Smooth muscle cell (in vitro differentiated cells): ENCODE measurements around the gene TASOR2. TPM values are rescaled to one million over a fixed set of nuclear protein-coding genes. Genes with fewer than 3 reads are reported as not detected.

Source experiments
- DNase-seq: peaks from one replicate; lab custom pipeline; 2025; ENCODE audit not compliant: unreplicated experiment; lab: John Stamatoyannopoulos, UW
- H2AFZ ChIP-seq: fragments of 200-600 bp; sonication (generic); 2 replicates; pipeline ENCODE4 v1.6.0; 2016; ENCODE audit warnings: antibody characterized with exemption, low read depth, mild to moderate bottlenecking
- H3F3A ChIP-seq: fragments of 200-600 bp; sonication (generic); 2 replicates; pipeline ENCODE4 v1.6.0; 2017; ENCODE audit warnings: antibody characterized with exemption, low read depth
- H3K27ac ChIP-seq: fragments of 200-600 bp; sonication (generic); 2 replicates; pipeline ENCODE4 v1.5.1; 2016; ENCODE audit warnings: low read depth, mild to moderate bottlenecking
- H3K27me3 ChIP-seq: fragments of 200-600 bp; sonication (generic); 2 replicates; pipeline ENCODE4 v1.6.1; 2016; ENCODE audit warnings: low read depth, mild to moderate bottlenecking
- H3K36me3 ChIP-seq: fragments of 200-600 bp; sonication (generic); 2 replicates; pipeline ENCODE4 v1.5.1; 2016; ENCODE audit warnings: low read depth
- H3K4me1 ChIP-seq: fragments of 200-600 bp; sonication (generic); 2 replicates; pipeline ENCODE4 v1.5.1; 2016; ENCODE audit warnings: low read depth
- H3K4me2 ChIP-seq: fragments of 200-600 bp; sonication (generic); 2 replicates; pipeline ENCODE4 v1.6.0; 2016; ENCODE audit warnings: mild to moderate bottlenecking
- H3K4me3 ChIP-seq: fragments of 200-600 bp; sonication (generic); 2 replicates; pipeline ENCODE4 v1.5.1; 2016; ENCODE audit warnings: mild to moderate bottlenecking
- H3K79me2 ChIP-seq: fragments of 200-600 bp; sonication (generic); 2 replicates; pipeline ENCODE4 v1.6.0; 2016; ENCODE audit warnings: low read depth, mild to moderate bottlenecking
- H3K9ac ChIP-seq: fragments of 200-600 bp; sonication (generic); 2 replicates; pipeline ENCODE4 v1.6.0; 2016; ENCODE audit warnings: low read depth
- H3K9me3 ChIP-seq: fragments of 200-600 bp; sonication (generic); replicated peaks from 2 replicates; pipeline ENCODE4 v1.5.1; 2016; ENCODE audit warnings: low read depth
- H4K20me1 ChIP-seq: fragments of 200-600 bp; sonication (generic); 2 replicates; pipeline ENCODE4 v1.6.0; 2016; ENCODE audit warnings: low read depth
- WGBS: methylation state at CpG from one replicate; pipeline ENCODE4 v1.1.7; 2016; ENCODE audit warnings: low lambda C conversion rate; 5-methylcytosine and 5-hydroxymethylcytosine counted together
- polyA plus RNA-seq: library from polyadenylated mRNA; unstranded; fragments of >200 nt; fragmentation: Nextera tagmentation; extraction: Ambion mirVana; gene quantifications from 2 replicates; pipeline ENCODE4 v1.2.1, GENCODE V29; 2016
- total RNA-seq: library from RNA; depleted of rRNA; stranded (reverse); fragments of >200 nt; gene quantifications from 2 replicates; pipeline ENCODE4 v1.2.3, GENCODE V29; 2014
- TF ChIP-seq, protein P1 (sequence below): fragments of 200-600 bp; sonication (generic); IDR thresholded peaks from 2 replicates; pipeline ENCODE4 v1.5.1; 2017; ENCODE audit warnings: borderline replicate concordance, mild to moderate bottlenecking, antibody characterized with exemption; ENCODE audit not compliant: insufficient read depth, poor library complexity, severe bottlenecking

The TASOR2 gene
- total and polyA plus RNA-seq, 2 experiments from 2014 or later, result 15.4 to 132 TPM

DNA sequence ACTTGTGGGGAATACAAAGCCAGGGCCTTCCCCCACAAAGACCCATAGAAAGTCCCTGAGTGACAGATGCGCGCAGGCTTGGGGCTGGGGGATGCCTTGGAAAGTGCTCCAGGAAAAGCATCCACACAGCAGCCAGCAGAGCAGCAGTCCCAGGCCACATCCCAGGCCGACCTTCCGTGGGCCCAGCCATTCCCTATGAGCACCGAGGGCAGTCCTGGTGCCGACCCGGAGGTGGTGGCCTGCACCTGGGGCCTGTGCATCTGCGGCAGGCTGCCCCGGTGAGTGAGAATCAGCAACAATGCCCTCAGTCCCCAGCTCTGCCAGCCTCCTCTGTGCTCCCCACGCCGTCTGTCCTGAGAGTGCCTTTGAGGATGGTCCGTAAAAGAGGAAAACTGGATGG is 44.6 kb upstream of the TASOR2 start:
- H3K4me1 ChIP-seq, result no peaks in the 10 kb centered on the region
- no peaks in the 10 kb centered on the region for H3K27me3 ChIP-seq
- no peak overlapping the region for H3K27ac ChIP-seq
- no peak for DNase-seq
- H3K9me3 ChIP-seq, result no peaks in the 10 kb centered on the region
- TF ChIP-seq, protein P1, sequence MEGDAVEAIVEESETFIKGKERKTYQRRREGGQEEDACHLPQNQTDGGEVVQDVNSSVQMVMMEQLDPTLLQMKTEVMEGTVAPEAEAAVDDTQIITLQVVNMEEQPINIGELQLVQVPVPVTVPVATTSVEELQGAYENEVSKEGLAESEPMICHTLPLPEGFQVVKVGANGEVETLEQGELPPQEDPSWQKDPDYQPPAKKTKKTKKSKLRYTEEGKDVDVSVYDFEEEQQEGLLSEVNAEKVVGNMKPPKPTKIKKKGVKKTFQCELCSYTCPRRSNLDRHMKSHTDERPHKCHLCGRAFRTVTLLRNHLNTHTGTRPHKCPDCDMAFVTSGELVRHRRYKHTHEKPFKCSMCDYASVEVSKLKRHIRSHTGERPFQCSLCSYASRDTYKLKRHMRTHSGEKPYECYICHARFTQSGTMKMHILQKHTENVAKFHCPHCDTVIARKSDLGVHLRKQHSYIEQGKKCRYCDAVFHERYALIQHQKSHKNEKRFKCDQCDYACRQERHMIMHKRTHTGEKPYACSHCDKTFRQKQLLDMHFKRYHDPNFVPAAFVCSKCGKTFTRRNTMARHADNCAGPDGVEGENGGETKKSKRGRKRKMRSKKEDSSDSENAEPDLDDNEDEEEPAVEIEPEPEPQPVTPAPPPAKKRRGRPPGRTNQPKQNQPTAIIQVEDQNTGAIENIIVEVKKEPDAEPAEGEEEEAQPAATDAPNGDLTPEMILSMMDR, result no peak
- WGBS, result 88% methylated on average over 12 of the region's 12 CpGs
- H3K4me3 ChIP-seq, result no peak overlapping the region
- H3K79me2 ChIP-seq, result no peaks in the 10 kb centered on the region
- no peaks in the 10 kb centered on the region for H4K20me1 ChIP-seq
- no peak overlapping the region for H3K9ac ChIP-seq
- H2AFZ ChIP-seq, result no peak overlapping the region
- no peak overlapping the region for H3K4me2 ChIP-seq
- H3K36me3 ChIP-seq, result no peaks in the 10 kb centered on the region
- H3F3A ChIP-seq, result peaks cover 7% of the 10 kb centered on the region

- H3K27ac ChIP-seq, result no peak overlapping the region
- no peaks in the 10 kb centered on the region for H3K36me3 ChIP-seq
- H3K4me3 ChIP-seq, result no peak overlapping the region
- no peak overlapping the region for H3K4me2 ChIP-seq
- H3K27me3 ChIP-seq, result no peaks in the 10 kb centered on the region
- TF ChIP-seq, protein P1, result no peak
- no peaks in the 10 kb centered on the region for H3K79me2 ChIP-seq
- no peaks in the 10 kb centered on the region for H4K20me1 ChIP-seq
- no peak overlapping the region for H2AFZ ChIP-seq
- no peak overlapping the region for H3K9ac ChIP-seq
- H3K4me1 ChIP-seq, result no peaks in the 10 kb centered on the region
- peaks cover 7% of the 10 kb centered on the region for H3F3A ChIP-seq
- no peaks in the 10 kb centered on the region for H3K9me3 ChIP-seq
- WGBS, result 99% methylated on average over 13 of the region's 13 CpGs
- no peak for DNase-seq
These were observed 44.1 kb upstream of the TASOR2 start for GRCh38 chr10:5640501-5640900.

DNA sequence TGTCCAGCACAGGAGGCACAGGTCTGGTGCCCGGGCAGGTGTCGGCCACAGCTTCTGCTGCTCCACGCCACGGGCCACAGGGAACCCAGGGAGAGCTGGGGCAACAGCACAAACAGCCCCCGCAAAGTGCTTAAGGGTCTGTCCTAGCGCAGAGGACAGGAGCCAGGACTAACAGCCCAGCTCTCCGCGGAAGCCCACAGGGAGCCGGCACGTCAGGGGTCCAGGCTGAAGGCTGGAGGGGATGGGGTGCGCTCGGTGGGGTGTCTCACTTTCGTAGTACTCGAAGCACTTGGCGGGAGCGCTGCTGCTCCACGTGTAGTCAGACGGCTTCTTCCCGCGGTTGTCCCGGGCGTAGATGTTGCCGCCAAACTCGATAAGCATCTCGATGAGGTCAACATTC is 43.1 kb upstream of the TASOR2 start:
- no peak overlapping the region for H3K4me3 ChIP-seq
- TF ChIP-seq, protein P1, result no peak
- no peak overlapping the region for H2AFZ ChIP-seq
- H3K79me2 ChIP-seq, result no peaks in the 10 kb centered on the region
- H3K9me3 ChIP-seq, result no peaks in the 10 kb centered on the region
- no peak overlapping the region for H3K4me2 ChIP-seq
- no peaks in the 10 kb centered on the region for H3K27me3 ChIP-seq
- H3K9ac ChIP-seq, result no peak overlapping the region
- no peaks in the 10 kb centered on the region for H3K36me3 ChIP-seq
- peaks cover 7% of the 10 kb centered on the region for H3F3A ChIP-seq
- H3K4me1 ChIP-seq, result no peaks in the 10 kb centered on the region
- DNase-seq, result no peak
- no peak overlapping the region for H3K27ac ChIP-seq
- 97% methylated on average over 25 of the region's 25 CpGs for WGBS
- H4K20me1 ChIP-seq, result no peaks in the 10 kb centered on the region

GRCh38 chr10:5643346-5644067 is 41.1 kb upstream of the TASOR2 start:
- H3K27ac ChIP-seq, result peak overlapping the region; percentile 87
- no peaks in the 10 kb centered on the region for H3K9me3 ChIP-seq
- peak overlapping the region; percentile 20 for H2AFZ ChIP-seq
- no peaks in the 10 kb centered on the region for H4K20me1 ChIP-seq
- TF ChIP-seq, protein P1, result no peak
- no peaks in the 10 kb centered on the region for H3K36me3 ChIP-seq
- H3K4me1 ChIP-seq, result no peaks in the 10 kb centered on the region
- peak overlapping the region; percentile 33 for H3K9ac ChIP-seq
- H3K4me2 ChIP-seq, result peak overlapping the region; percentile 56
- WGBS, result 57% methylated on average over 8 of the region's 8 CpGs
- H3K4me3 ChIP-seq, result no peak overlapping the region
- no peaks in the 10 kb centered on the region for H3K27me3 ChIP-seq
- peaks cover 12% of the 10 kb centered on the region for H3F3A ChIP-seq
- no peak for DNase-seq
- H3K79me2 ChIP-seq, result peaks cover 4% of the 10 kb centered on the region
